Mucosa of descending colon (tissue), 3 donors: Measurements from ENCODE around the gene UXS1. TPM values are rescaled to one million over a fixed set of nuclear protein-coding genes. Genes with fewer than 3 reads are reported as not detected.

Experiments used
- ATAC-seq: fragments of 200-7000 bp; cut with Tn5 transposase; one replicate; pipeline ENCODE4 v1.9.1; 2020; ENCODE audit warnings: mild to moderate bottlenecking, moderate library complexity
- DNase-seq, 3 donors: peaks; one replicate each; pipeline ENCODE4 v3.0.0-alpha.2; 2020
- H3K36me3 ChIP-seq: fragments of 200-600 bp; one replicate; pipeline ENCODE4 v1.8.0; 2021; ENCODE audit warnings: low read depth, mild to moderate bottlenecking
- H3K4me1 ChIP-seq: fragments of 200-600 bp; one replicate; pipeline ENCODE4 v1.8.0; 2021; ENCODE audit warnings: low read depth, mild to moderate bottlenecking
- H3K4me3 ChIP-seq: fragments of 200-600 bp; one replicate; pipeline ENCODE4 v1.8.0; 2021; ENCODE audit warnings: mild to moderate bottlenecking
- H3K9me3 ChIP-seq: fragments of 200-600 bp; one replicate; pipeline ENCODE4 v1.8.0; 2021; ENCODE audit warnings: mild to moderate bottlenecking
- CTCF ChIP-seq: fragments of 200-600 bp; IDR thresholded peaks from one replicate; pipeline ENCODE4 v1.8.0; 2022; ENCODE audit warnings: antibody characterized with exemption, mild to moderate bottlenecking
- intact Hi-C, 2 donors: fragments of 100-400 bp; cut with DNase I in 1 of 2; cut with micrococcal nuclease in 1 of 2; formaldehyde crosslinking; loops; one replicate each; pipeline versions ENCODE4 v1.11.0 to v1.11.1; 2022; cut with DNase I, micrococcal nuclease
- total RNA-seq, 3 donors: library from RNA; stranded (reverse); fragmentation: NEBNext Ultra II Directional in 2 of 3; extraction: Animal tissue kit (Norgen Biotek cat#: 25700) in 2 of 3; gene quantifications; one replicate each; pipeline versions ENCODE4 v1.2.1 to v1.2.4, GENCODE V29; 2021 to 2023
- donor health status: DM: no; HTN: no; CAD: no; lungs with moderate emphysema.
- donor health status: DM: no; HTN: no; CAD: no.
- donor health status: DM: no; HTN: yes; CAD: no.

The UXS1 gene
- total RNA-seq, 3 donors from 2014 or later: 26.3 to 39.0 (median 30.7) TPM

GRCh38 chr2:106059416-106060065, 134.6 kb downstream of the UXS1 start:
- H3K4me3 ChIP-seq: no peak overlapping the region
- no peak for TF ChIP-seq CTCF
- no peak for ATAC-seq
- DNase-seq: no peak
- no peaks in the 10 kb centered on the region for H3K4me1 ChIP-seq
- intact Hi-C loops: no loop called here
- no peaks in the 10 kb centered on the region for H3K36me3 ChIP-seq
- H3K9me3 ChIP-seq: no peaks in the 10 kb centered on the region

- DNase-seq (no peak), ATAC-seq (no peak)
- Histone ChIP-seq H3K4me3 (no peak overlapping the region), H3K4me1 (no peaks in the 10 kb centered on the region), H3K9me3 (no peaks in the 10 kb centered on the region), H3K36me3 (no peaks in the 10 kb centered on the region)
- intact Hi-C loops: no loop called here
- no peak for TF ChIP-seq CTCF
Observed at GRCh38 chr2:106058469-106059137, 135.5 kb downstream of the UXS1 start.

GRCh38 chr2:106057206-106057605, 136.9 kb downstream of the UXS1 start:
- no peaks in the 10 kb centered on the region for H3K4me1 ChIP-seq
- TF ChIP-seq CTCF: no peak
- ATAC-seq (peak; percentile 66), DNase-seq (no peak)
- no peaks in the 10 kb centered on the region for H3K9me3 ChIP-seq
- intact Hi-C loops: no loop called here
- H3K4me3 ChIP-seq: no peak overlapping the region
- no peaks in the 10 kb centered on the region for H3K36me3 ChIP-seq

- H3K4me3 ChIP-seq: no peak overlapping the region
- H3K36me3 ChIP-seq: no peaks in the 10 kb centered on the region
- intact Hi-C loops: no loop called here
- DNase-seq (no peak), ATAC-seq (no peak)
- no peak for TF ChIP-seq CTCF
- no peaks in the 10 kb centered on the region for H3K9me3 ChIP-seq
- H3K4me1 ChIP-seq: no peaks in the 10 kb centered on the region
Observed at GRCh38 chr2:106054880-106055655, 139.0 kb downstream of the UXS1 start.

- H3K9me3 ChIP-seq: no peaks in the 10 kb centered on the region
- no peak for TF ChIP-seq CTCF
- H3K36me3 ChIP-seq: no peaks in the 10 kb centered on the region
- ATAC-seq (no peak), DNase-seq (no peak)
- no peaks in the 10 kb centered on the region for H3K4me1 ChIP-seq
- H3K4me3 ChIP-seq: no peak overlapping the region
- intact Hi-C loops: no loop called here
Observed at GRCh38 chr2:106054321-106054720, 139.8 kb downstream of the UXS1 start.
